KG1 (cell line): ENCODE measurements around the gene BAD.

Experiments
- DNase-seq: peaks from one replicate; lab custom pipeline; 2025; lab: John Stamatoyannopoulos, UW

Gene BAD

GRCh38 chr11:64229090-64229743 is 55.2 kb downstream of the BAD start:
- DNase-seq = no peak

GRCh38 chr11:64227405-64227956 is 57.0 kb downstream of the BAD start:
- DNase-seq = no peak

GRCh38 chr11:64226507-64227051 is 57.9 kb downstream of the BAD start:
- peak; percentile 77 for DNase-seq

- DNase-seq = peak; percentile 89
These were observed 58.6 kb downstream of the BAD start, which contains the start of the genes NUDT22 and TRPT1 for GRCh38 chr11:64225608-64226506. NUDT22 (plus strand) TSS chr11:64226274; CDS start chr11:64226653, 379 bp downstream. TRPT1 (minus strand) TSS chr11:64226186; CDS start chr11:64225860, 326 bp downstream.

GRCh38 chr11:64224891-64225607 is 59.4 kb downstream of the BAD start:
- DNase-seq = peak; percentile 41

- no peak for DNase-seq
These were observed 60.1 kb downstream of the BAD start for GRCh38 chr11:64224151-64224890.

GRCh38 chr11:64223001-64223651 is 61.3 kb downstream of the BAD start:
- no peak for DNase-seq

GRCh38 chr11:64222651-64223000 is 61.8 kb downstream of the BAD start:
- no peak for DNase-seq

GRCh38 chr11:64220798-64221197 is 63.7 kb downstream of the BAD start:
- no peak for DNase-seq

GRCh38 chr11:64220271-64220670 is 64.2 kb downstream of the BAD start:
- no peak for DNase-seq
